Type B pancreatic cell (in vitro differentiated cells): ENCODE data around the gene EIF4G3. TPM values are rescaled to one million over a fixed set of nuclear protein-coding genes. Genes with fewer than 3 reads are reported as not detected.

Experiments
- DNase-seq: peaks from one replicate; pipeline ENCODE4 v3.0.0; 2021; ENCODE audit warnings: mixed read lengths; ENCODE audit not compliant: unreplicated experiment; ENCODE audit errors: extremely low spot score
- H3K27ac Mint-ChIP-seq: 2 replicates; pipeline ENCODE4 v1.8.0; 2021; ENCODE audit warnings: mild to moderate bottlenecking, mixed read lengths
- H3K27me3 Mint-ChIP-seq: 2 replicates; pipeline ENCODE4 v1.8.0; 2021; ENCODE audit warnings: mixed read lengths
- H3K36me3 Mint-ChIP-seq: 2 replicates; pipeline ENCODE4 v1.8.0; 2021; ENCODE audit warnings: mixed read lengths
- H3K4me1 Mint-ChIP-seq: one replicate; pipeline ENCODE4 v1.8.0; 2021; ENCODE audit warnings: mixed read lengths; ENCODE audit not compliant: unreplicated experiment
- H3K4me3 Mint-ChIP-seq: 2 replicates; pipeline ENCODE4 v1.8.0; 2021; ENCODE audit warnings: mild to moderate bottlenecking, mixed read lengths
- H3K9me3 Mint-ChIP-seq: 2 replicates; pipeline ENCODE4 v1.8.0; 2021; ENCODE audit warnings: mixed read lengths
- CTCF ChIP-seq: fragments of 200-600 bp; sonication (generic); conservative IDR thresholded peaks from 2 replicates; pipeline ENCODE4 v1.5.0; 2021; ENCODE audit warnings: antibody characterized with exemption, mild to moderate bottlenecking
- total RNA-seq: library from RNA; stranded (reverse); gene quantifications from 2 replicates; pipeline ENCODE4 v1.2.1, GENCODE V29; 2021; ENCODE audit warnings: low replicate concordance

The EIF4G3 gene
- total RNA-seq, 1 donor from 2014 or later = 71.5 TPM

GRCh38 chr1:21020151-21020550 is 156.5 kb downstream of the EIF4G3 start:
- Mint-ChIP-seq H3K4me1 (peaks cover 18% of the 10 kb centered on the region), H3K27ac (no peak overlapping the region), H3K9me3 (peaks cover 4% of the 10 kb centered on the region), H3K4me3 (no peak overlapping the region), H3K27me3 (no peaks in the 10 kb centered on the region), H3K36me3 (peaks cover 16% of the 10 kb centered on the region)
- no peak for DNase-seq
- no peak for TF ChIP-seq CTCF

GRCh38 chr1:21018673-21019072 is 158.0 kb downstream of the EIF4G3 start:
- Mint-ChIP-seq H3K36me3 (peaks cover 19% of the 10 kb centered on the region), H3K4me1 (peaks cover 18% of the 10 kb centered on the region), H3K4me3 (no peak overlapping the region), H3K27ac (no peak overlapping the region), H3K9me3 (no peaks in the 10 kb centered on the region), H3K27me3 (no peaks in the 10 kb centered on the region)
- no peak for TF ChIP-seq CTCF
- no peak for DNase-seq

GRCh38 chr1:21013510-21013909 is 163.2 kb downstream of the EIF4G3 start:
- H3K4me3 Mint-ChIP-seq = peak overlapping the region; percentile 36
- no peaks in the 10 kb centered on the region for H3K9me3 Mint-ChIP-seq
- H3K4me1 Mint-ChIP-seq = peaks cover 19% of the 10 kb centered on the region
- TF ChIP-seq CTCF = no peak
- peak overlapping the region; percentile 68 for H3K27ac Mint-ChIP-seq
- DNase-seq = no peak
- H3K36me3 Mint-ChIP-seq = peaks cover 10% of the 10 kb centered on the region
- no peaks in the 10 kb centered on the region for H3K27me3 Mint-ChIP-seq

GRCh38 chr1:21012937-21013336 is 163.8 kb downstream of the EIF4G3 start:
- no peak for TF ChIP-seq CTCF
- Mint-ChIP-seq H3K36me3 (peaks cover 9% of the 10 kb centered on the region), H3K4me3 (no peak overlapping the region), H3K4me1 (peaks cover 19% of the 10 kb centered on the region), H3K27me3 (no peaks in the 10 kb centered on the region), H3K27ac (peak overlapping the region; percentile 68), H3K9me3 (no peaks in the 10 kb centered on the region)
- DNase-seq = no peak

GRCh38 chr1:21007876-21008275 is 168.8 kb downstream of the EIF4G3 start:
- Mint-ChIP-seq H3K27me3 (no peaks in the 10 kb centered on the region), H3K4me3 (no peak overlapping the region), H3K27ac (no peak overlapping the region), H3K36me3 (no peaks in the 10 kb centered on the region), H3K9me3 (no peaks in the 10 kb centered on the region), H3K4me1 (peaks cover 15% of the 10 kb centered on the region)
- TF ChIP-seq CTCF = no peak
- no peak for DNase-seq
